ENCODE results near the gene MON1B.
"Not testable (repeated sequence)": the region's sequence is repeated elsewhere in the genome, so short reads cannot be mapped to it uniquely, and the experiment has no call there.

Gene MON1B

DNA sequence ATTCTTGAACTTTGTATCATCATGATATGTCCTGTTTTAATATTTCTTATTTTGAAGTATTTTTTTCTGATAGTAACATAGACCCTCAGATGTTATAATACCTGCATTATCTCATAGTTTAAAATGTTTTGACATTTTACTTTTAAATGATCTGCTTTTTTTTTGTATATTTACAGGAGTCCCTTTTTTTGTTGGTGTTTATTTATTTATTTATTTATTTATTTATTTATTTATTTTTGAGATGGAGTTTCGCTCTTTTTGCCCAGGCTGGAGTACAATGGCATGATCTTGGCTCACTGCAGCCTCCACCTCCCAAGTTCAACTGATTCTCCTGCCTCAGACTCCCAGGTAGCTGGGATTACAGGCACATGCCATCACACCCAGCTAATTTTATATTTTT, 4.7 kb upstream of the MON1B start:
- not testable (repeated sequence) for H3K9me3 Mint-ChIP-seq; H3K36me3 Mint-ChIP-seq (ENCODE audit: low read depth); H3K27me3 Mint-ChIP-seq; H3K27ac Mint-ChIP-seq; H3K4me1 Mint-ChIP-seq (ENCODE audit: low read depth); H3K4me3 Mint-ChIP-seq

DNA sequence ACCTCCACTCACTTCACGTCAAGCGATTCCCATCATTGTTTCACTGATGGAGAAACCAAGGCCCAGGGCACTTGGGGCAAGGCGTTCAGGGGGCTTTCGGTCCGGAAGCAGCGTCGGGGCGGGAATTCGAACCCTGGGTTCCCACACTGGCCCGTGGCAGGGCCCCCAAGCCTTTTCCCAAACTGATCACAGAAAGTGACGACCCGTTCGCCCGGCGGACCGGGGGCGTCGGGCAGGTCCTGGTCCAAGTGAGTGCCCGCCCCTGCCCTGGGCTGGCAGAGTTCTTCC, 856 bp upstream of the MON1B start:
- Mint-ChIP-seq H3K27ac (peak overlapping the region; percentile 99), H3K27me3 (peaks cover 5% of the 10 kb centered on the region), H3K36me3 (ENCODE audit: low read depth) (peaks cover 32% of the 10 kb centered on the region), H3K4me3 (peak overlapping the region; percentile 96), H3K4me1 (ENCODE audit: low read depth) (peaks cover 39% of the 10 kb centered on the region), H3K9me3 (no peaks in the 10 kb centered on the region)

DNA sequence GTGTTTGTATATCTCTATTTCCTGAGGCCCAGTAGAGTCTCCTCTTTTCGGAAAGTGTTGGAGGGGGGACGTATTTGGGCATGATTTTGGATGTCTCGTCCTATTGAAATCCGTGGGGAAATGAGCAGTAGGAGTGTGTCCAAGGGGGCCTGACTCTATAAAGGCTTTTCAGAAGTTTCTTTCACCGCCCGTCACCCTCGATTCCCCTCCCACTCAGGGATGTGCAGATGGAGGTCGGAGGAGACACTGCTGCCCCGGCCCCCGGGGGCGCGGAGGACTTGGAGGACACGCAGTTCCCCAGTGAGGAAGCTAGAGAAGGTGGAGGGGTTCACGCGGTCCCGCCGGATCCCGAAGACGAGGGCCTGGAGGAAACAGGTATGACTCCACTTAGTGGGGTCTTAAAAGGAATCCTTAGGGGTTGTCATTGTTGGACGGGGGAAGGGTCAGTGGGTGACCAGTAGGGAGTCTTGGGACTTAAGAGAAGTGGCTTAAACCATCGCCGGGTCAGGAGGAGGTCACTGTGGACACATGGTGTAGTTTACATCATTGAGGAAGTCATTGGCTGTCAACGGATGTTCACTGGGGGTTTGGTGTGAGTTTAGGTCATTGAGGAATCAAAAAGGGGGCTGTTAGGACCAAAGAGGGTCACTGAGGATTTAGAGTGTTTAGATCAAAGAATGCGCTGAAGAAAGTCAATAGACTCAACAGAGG, 424 bp downstream of the MON1B start:
- H3K4me1 Mint-ChIP-seq (ENCODE audit: low read depth): peaks cover 39% of the 10 kb centered on the region
- H3K27me3 Mint-ChIP-seq: no peaks in the 10 kb centered on the region
- peak overlapping the region; percentile 96 for H3K4me3 Mint-ChIP-seq
- no peaks in the 10 kb centered on the region for H3K9me3 Mint-ChIP-seq
- H3K27ac Mint-ChIP-seq: peak overlapping the region; percentile 99
- peaks cover 39% of the 10 kb centered on the region for H3K36me3 Mint-ChIP-seq (ENCODE audit: low read depth)

DNA sequence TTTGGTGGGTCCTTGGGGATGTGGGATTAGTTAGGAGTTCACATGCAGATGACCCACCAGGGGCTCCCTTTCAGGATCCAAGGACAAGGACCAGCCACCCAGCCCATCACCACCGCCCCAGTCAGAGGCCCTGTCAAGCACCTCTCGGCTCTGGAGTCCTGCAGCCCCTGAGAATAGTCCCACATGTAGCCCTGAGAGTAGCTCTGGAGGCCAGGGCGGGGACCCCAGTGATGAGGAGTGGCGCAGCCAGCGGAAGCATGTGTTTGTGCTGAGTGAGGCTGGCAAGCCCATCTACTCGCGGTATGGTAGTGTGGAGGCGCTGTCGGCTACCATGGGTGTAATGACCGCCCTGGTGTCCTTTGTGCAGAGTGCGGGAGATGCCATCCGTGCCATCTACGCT, 2.4 kb downstream of the MON1B start:
- Mint-ChIP-seq H3K4me1 (ENCODE audit: low read depth) (peaks cover 39% of the 10 kb centered on the region), H3K4me3 (no peak overlapping the region), H3K27ac (peak overlapping the region; percentile 38), H3K27me3 (no peaks in the 10 kb centered on the region), H3K9me3 (no peaks in the 10 kb centered on the region), H3K36me3 (ENCODE audit: low read depth) (peaks cover 55% of the 10 kb centered on the region)

DNA sequence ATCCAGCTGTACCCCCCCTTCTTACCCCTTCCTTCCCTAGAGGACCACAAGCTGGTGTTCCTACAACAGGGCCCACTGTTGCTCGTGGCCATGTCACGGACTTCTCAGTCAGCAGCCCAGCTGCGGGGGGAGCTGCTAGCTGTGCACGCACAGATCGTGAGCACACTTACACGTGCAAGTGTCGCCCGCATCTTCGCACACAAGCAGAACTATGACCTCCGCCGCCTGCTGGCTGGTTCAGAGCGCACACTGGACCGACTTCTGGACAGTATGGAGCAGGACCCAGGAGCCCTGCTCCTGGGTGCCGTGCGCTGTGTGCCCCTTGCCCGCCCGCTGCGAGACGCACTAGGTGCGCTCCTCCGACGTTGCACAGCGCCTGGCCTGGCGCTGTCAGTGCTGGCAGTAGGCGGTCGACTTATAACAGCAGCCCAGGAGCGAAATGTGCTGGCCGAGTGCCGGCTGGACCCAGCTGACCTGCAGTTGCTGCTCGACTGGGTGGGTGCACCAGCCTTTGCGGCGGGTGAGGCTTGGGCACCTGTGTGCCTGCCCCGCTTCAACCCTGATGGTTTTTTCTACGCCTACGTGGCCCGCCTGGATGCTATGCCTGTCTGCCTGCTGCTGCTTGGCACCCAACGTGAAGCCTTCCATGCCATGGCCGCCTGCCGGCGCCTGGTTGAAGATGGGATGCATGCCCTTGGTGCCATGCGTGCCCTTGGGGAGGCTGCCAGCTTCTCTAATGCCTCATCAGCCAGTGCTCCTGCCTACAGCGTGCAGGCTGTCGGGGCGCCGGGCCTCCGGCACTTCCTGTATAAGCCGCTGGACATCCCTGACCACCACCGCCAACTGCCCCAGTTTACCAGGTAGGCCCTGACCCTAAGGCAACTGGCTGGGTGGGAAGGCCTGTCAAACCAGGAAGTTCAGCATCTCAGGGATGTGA, 3.6 kb downstream of the MON1B start:
- Mint-ChIP-seq H3K27ac (no peak overlapping the region), H3K27me3 (no peaks in the 10 kb centered on the region), H3K4me1 (ENCODE audit: low read depth) (peaks cover 30% of the 10 kb centered on the region), H3K36me3 (ENCODE audit: low read depth) (peaks cover 64% of the 10 kb centered on the region), H3K4me3 (no peak overlapping the region), H3K9me3 (no peaks in the 10 kb centered on the region)

DNA sequence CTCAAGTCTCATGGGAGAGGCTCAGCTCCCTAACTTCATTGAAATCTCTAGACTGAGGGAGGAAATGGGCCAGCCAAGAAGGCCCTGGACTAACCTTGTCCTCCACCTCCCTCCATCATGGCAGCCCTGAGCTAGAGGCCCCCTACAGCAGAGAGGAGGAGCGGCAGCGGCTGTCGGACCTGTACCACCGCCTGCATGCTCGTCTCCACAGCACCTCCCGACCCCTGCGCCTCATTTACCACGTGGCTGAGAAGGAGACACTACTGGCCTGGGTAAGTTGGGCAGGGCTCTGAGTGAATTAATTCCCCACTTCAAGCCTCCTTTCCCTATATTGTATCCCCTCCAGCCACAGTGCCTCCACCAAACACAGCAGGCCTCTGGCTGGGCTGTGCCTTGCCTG, 4.4 kb downstream of the MON1B start:
- Mint-ChIP-seq H3K9me3 (no peaks in the 10 kb centered on the region), H3K4me1 (ENCODE audit: low read depth) (peaks cover 30% of the 10 kb centered on the region), H3K4me3 (no peak overlapping the region), H3K27ac (no peak overlapping the region), H3K36me3 (ENCODE audit: low read depth) (peaks cover 64% of the 10 kb centered on the region), H3K27me3 (no peaks in the 10 kb centered on the region)

DNA sequence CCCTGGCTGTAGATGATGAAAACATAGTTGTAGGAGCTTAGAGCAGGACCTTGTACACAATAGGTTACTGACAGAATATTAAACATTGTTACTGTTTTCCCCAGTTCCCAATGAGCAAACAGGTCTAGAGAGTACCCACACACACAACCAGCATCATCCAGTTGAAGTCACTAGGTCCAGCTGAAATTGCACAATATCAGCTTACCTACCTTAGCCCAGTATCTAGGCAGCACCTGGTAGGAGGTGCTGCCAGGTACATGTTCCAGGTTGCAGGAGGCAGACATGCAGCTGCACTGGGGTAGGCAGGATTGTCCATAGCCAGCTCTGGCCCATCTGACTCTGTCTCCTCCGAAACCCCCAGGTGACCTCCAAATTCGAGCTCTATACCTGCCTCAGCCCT, 6.8 kb downstream of the MON1B start:
- H3K9me3 Mint-ChIP-seq: no peaks in the 10 kb centered on the region
- no peak overlapping the region for H3K4me3 Mint-ChIP-seq
- H3K4me1 Mint-ChIP-seq (ENCODE audit: low read depth): peaks cover 16% of the 10 kb centered on the region
- no peaks in the 10 kb centered on the region for H3K27me3 Mint-ChIP-seq
- H3K27ac Mint-ChIP-seq: no peak overlapping the region
- H3K36me3 Mint-ChIP-seq (ENCODE audit: low read depth): peaks cover 66% of the 10 kb centered on the region

DNA sequence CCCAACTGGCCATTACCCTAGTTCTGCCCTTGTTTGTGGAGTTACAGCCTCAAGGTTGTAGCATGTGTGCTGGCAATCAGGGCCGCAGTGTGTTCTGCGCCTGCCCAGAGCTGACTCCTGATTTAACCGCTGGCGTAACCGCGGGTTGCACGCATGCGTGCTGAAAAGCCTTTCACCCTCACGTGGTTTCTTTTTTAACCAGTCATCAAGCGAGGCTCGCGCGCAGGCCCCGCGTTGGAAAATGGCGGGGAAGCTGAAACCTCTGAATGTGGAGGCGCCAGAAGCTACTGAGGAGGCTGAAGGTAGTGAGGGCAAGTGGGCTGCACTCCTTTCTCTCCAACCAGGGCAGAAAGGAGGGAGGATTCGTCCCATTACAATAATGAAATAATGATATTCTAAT, 8.2 kb downstream of the MON1B start, which contains the start of gene SYCE1L:
Gene SYCE1L (plus strand): TSS at position 198 of the 400 bp plus-strand sequence. CDS start 44 bp downstream, at position 242.
- Mint-ChIP-seq H3K27ac (no peak within 1 kb of the TSS), H3K4me3 (no peak within 1 kb of the TSS), H3K9me3 (no peaks in the 10 kb centered on the region), H3K36me3 (ENCODE audit: low read depth) (peaks cover 53% of the 10 kb centered on the region), H3K4me1 (ENCODE audit: low read depth) (peaks cover 1% of the 10 kb centered on the region), H3K27me3 (no peaks in the 10 kb centered on the region)

DNA sequence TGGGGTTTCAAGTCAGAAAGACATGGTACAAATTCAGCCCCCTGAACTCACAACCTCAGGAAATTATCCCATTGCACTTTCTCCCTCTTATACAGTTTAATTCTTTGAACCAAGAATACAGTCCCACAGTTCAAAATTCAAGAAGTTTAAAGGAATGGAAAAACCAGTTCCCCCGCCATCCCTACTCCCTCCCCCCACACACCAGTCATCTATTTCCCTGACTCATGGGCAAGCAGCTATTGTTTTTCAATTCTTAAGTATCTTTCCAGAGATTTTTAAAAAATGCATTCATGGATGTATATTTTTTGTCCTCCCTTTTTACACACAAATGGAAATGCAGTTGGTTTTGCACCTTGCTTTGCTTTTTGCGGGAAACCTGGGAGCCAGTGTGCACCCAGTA, 15.5 kb downstream of the MON1B start:
- H3K4me1 Mint-ChIP-seq (ENCODE audit: low read depth): peaks cover 2% of the 10 kb centered on the region
- H3K9me3 Mint-ChIP-seq: no peaks in the 10 kb centered on the region
- H3K4me3 Mint-ChIP-seq: no peak overlapping the region
- no peaks in the 10 kb centered on the region for H3K27me3 Mint-ChIP-seq
- H3K27ac Mint-ChIP-seq: no peak overlapping the region
- H3K36me3 Mint-ChIP-seq (ENCODE audit: low read depth): peaks cover 9% of the 10 kb centered on the region

DNA sequence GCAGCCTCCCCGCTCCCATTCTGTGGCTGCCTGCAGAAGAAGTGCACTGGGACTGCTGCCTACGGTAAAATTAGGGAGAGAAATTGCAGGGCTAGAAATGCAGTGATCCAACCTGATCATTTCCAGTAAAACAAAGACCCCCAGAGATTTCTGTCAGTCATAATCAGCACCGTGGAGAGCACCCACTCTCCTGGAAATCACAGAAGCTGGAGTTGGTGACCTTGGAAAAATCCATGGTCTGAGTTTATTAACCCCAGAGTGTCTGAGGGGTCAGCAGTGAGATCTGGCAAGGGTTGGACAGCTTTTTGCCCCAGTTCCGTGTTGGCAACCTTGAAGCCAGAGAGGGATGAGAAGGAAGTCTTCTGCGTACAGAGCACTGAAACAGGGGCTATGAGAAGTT, 16.0 kb downstream of the MON1B start:
- H3K36me3 Mint-ChIP-seq (ENCODE audit: low read depth): peaks cover 4% of the 10 kb centered on the region
- no peaks in the 10 kb centered on the region for H3K9me3 Mint-ChIP-seq

DNA sequence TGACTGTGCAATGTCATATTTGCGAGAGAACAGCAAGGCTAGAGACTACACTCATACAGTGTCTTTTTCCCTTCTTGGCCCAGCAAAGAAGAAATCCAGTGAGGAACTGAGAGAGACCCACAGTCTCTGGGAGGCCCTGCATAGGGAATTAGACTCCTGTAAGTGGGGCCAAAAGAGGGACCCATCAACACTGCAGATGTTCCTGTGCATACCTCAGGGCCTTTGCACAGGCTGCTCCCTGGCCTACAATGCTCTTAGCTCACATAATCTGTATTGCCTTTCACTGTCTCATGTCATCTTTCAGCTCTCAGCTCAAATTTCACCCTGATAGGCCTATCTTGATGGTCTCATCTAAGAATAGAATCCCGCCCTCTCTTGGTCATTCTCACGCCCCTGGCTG, 17.4 kb downstream of the MON1B start:
- no peaks in the 10 kb centered on the region for H3K27me3 Mint-ChIP-seq
- no peaks in the 10 kb centered on the region for H3K36me3 Mint-ChIP-seq (ENCODE audit: low read depth)
- H3K9me3 Mint-ChIP-seq: no peaks in the 10 kb centered on the region
- H3K4me1 Mint-ChIP-seq (ENCODE audit: low read depth): peaks cover 11% of the 10 kb centered on the region
- H3K27ac Mint-ChIP-seq: no peak overlapping the region
- no peak overlapping the region for H3K4me3 Mint-ChIP-seq

More for the DNA sequence above, 16.0 kb downstream of the MON1B start:
- peaks cover 7% of the 10 kb centered on the region for H3K4me1 Mint-ChIP-seq (ENCODE audit: low read depth)
- no peak overlapping the region for H3K27ac Mint-ChIP-seq
- no peaks in the 10 kb centered on the region for H3K27me3 Mint-ChIP-seq
- no peak overlapping the region for H3K4me3 Mint-ChIP-seq

DNA sequence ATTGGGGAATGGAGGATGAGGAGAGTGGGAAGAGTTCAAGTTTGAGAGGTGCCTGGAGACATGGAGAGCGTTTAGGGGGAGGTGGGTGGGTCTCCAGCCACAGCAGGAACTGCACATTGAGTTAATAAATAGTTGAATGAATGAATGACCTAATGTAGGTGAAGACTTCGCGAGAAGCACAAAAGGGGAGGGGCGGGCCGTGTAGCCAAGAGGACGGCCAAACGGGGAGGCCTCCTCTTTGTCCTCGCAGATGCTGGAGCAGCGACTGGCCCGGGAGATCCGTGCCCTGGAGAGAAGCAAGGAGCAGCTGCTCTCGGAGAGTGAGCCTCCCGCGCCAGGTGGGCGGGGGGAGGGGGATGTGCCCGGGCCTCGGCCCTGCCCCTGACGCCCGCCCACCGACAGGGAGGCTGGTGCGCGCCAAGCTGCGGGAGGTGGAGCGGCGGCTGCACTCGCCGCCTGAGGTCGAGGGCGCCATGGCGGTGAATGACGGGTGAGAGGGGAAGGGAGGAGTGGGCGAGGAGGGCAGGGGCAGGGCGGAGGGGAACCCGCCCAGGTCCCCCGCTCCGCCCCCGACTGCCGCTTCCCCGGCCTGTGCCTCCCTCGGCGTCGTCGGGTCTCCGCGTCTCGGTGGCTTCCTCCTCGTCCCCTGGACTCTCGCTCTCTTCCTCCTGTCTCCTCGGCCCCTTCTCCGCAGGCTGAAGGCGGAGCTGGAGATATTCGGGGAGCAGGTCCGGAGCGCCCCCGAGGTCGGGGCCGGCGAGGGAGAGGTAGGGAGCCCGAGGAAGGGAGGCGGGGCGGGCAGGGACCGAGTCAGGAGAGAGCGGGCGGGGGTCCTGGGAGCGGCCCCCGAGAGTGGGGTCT, 21.1 kb downstream of the MON1B start:
- H3K27me3 Mint-ChIP-seq: no peaks in the 10 kb centered on the region
- H3K4me1 Mint-ChIP-seq (ENCODE audit: low read depth): peaks cover 17% of the 10 kb centered on the region
- H3K4me3 Mint-ChIP-seq: peak overlapping the region; percentile 76
- no peaks in the 10 kb centered on the region for H3K9me3 Mint-ChIP-seq
- H3K27ac Mint-ChIP-seq: peak overlapping the region; percentile 52
- H3K36me3 Mint-ChIP-seq (ENCODE audit: low read depth): no peaks in the 10 kb centered on the region

DNA sequence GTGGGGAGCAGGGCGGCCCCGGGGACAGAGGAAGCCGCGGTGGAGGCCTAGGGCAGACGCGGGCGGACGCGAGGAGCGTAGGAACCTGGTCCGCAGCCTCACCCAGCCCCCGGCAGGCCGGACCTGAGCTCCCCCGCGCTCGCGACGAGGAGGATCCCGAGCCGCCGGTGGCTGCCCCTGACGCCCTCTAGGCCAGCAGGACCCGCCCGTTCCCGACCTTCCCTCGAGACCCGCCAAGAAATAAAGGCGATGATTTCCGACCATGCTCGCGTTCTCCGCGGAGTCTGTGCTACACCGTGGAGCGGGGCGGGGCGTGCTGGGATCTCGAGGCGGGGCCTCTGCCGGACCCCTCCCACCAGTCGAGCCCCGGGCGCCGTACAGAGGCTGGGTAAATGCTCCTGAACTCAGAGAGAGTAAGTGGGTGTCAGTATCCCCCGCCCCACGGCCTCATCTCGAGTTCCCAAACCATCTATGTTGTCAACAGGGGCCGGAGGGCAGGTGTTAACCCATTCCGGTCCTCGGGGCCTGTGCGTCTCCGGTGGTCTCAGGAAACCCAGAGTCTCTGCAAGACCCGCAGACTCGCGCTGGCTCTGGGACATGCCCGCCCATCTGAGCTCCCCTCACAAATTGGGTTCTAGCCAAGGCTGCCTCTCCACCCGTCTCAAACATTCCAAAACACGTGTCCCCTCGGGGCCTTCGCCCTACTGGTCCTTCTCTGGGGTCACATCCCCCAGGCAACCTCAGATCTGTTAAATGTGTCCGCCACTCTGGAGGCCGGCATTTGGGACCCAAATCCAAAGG, 22.0 kb downstream of the MON1B start:
- Mint-ChIP-seq H3K27ac (peak overlapping the region; percentile 49), H3K27me3 (no peaks in the 10 kb centered on the region), H3K36me3 (ENCODE audit: low read depth) (no peaks in the 10 kb centered on the region), H3K4me3 (peak overlapping the region; percentile 76), H3K4me1 (ENCODE audit: low read depth) (peaks cover 17% of the 10 kb centered on the region), H3K9me3 (no peaks in the 10 kb centered on the region)

DNA sequence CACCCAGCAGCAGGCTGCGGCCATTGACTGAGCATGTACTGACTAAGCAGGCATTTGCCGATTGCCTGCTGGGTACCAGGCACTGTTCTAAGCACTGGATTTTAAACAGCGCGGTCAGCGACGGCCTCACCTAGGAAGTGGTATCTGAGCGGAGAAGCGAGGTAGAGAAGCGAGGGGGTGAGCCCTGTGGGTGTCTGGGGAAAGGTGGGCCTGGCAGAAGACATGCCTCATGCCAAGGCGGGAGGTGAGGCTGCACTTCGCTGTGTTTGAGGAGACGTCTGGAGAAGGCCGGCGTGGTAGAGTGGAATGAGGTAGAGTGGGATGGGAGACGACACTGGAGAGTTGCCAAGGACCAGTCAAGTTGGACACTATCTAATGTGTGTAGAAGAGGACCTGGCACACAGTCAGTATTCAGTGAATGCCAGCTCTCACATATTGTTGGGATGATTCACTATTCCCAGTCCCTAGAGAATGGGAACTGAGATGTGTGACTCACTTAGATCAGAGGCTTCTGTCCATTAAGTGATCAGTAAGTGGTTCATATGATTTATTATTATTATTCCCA, 22.6 kb downstream of the MON1B start:
- peaks cover 17% of the 10 kb centered on the region for H3K4me1 Mint-ChIP-seq (ENCODE audit: low read depth)
- peak overlapping the region; percentile 76 for H3K4me3 Mint-ChIP-seq
- no peaks in the 10 kb centered on the region for H3K9me3 Mint-ChIP-seq
- no peaks in the 10 kb centered on the region for H3K27me3 Mint-ChIP-seq
- no peaks in the 10 kb centered on the region for H3K36me3 Mint-ChIP-seq (ENCODE audit: low read depth)
- no peak overlapping the region for H3K27ac Mint-ChIP-seq

Measured in stimulated activated naive CD8-positive, alpha-beta T cell treated with anti-CD3 and anti-CD28 coated beads, Interleukin-15, Interleukin-2, amounts not matched to agents 100 ng/mL and 50 ng/mL, for 24 hours (primary cell).